GM12878 (cell line): ENCODE results near the gene NR6A1.

Source experiments
- CTCF ChIP-seq, 3 experiments: IDR thresholded peaks in 2 of 3; conservative IDR thresholded peaks in 1 of 3; 2 replicates each; pipeline ENCODE4 v1.5.1; 2011; ENCODE audit warnings: low read depth in 3 of 3, low read length in 3 of 3, mild to moderate bottlenecking in 3 of 3, control low read depth in 2 of 3, moderate library complexity in 2 of 3, inconsistent platforms in 1 of 3, mixed read lengths in 1 of 3; ENCODE audit not compliant: control insufficient read depth in 2 of 3, insufficient read depth in 1 of 3; ENCODE audit errors: extremely low read depth in 1 of 3
- EP300 ChIP-seq, 2 experiments: fragments of 150-350 bp in 1 of 2; IDR thresholded peaks; 2 replicates each; pipeline ENCODE4 v1.6.1; 2011 to 2012; ENCODE audit warnings: low read depth in 2 of 2, low read length in 2 of 2, borderline replicate concordance in 1 of 2, improper control_type of control experiment in 1 of 2, inconsistent platforms in 1 of 2; ENCODE audit not compliant: control insufficient read depth in 1 of 2
- FOXM1 ChIP-seq: IDR thresholded peaks from 2 replicates; pipeline ENCODE4 v1.6.1; 2012; ENCODE audit warnings: low read depth, mild to moderate bottlenecking, inconsistent platforms, low read length, moderate library complexity
- JUND ChIP-seq: IDR thresholded peaks from 2 replicates; pipeline ENCODE4 v1.6.1; 2012; ENCODE audit warnings: low read depth, mild to moderate bottlenecking, low read length, improper control_type of control experiment, moderate library complexity
- NRF1 ChIP-seq: conservative IDR thresholded peaks from 2 replicates; pipeline ENCODE4 v1.6.1; 2011; ENCODE audit warnings: mild to moderate bottlenecking, low read depth, low read length, improper control_type of control experiment
- POLR2A ChIP-seq: IDR thresholded peaks from 2 replicates; pipeline ENCODE4 v1.6.1; 2011; ENCODE audit warnings: low read depth, mild to moderate bottlenecking, low read length
- POLR2AphosphoS5 ChIP-seq: IDR thresholded peaks from 2 replicates; pipeline ENCODE4 v1.6.1; 2011; ENCODE audit warnings: mild to moderate bottlenecking, low read length, inconsistent platforms
- RAD21 ChIP-seq: IDR thresholded peaks from 2 replicates; pipeline ENCODE4 v1.6.1; 2011; ENCODE audit warnings: mild to moderate bottlenecking, low read depth, low read length, moderate library complexity; ENCODE audit not compliant: insufficient read depth
- RBBP5 ChIP-seq: fragments of 200-600 bp; sonication (generic); conservative IDR thresholded peaks from 2 replicates; pipeline ENCODE4 v1.6.1; 2016
- REST ChIP-seq: IDR thresholded peaks from 2 replicates; pipeline ENCODE4 v1.6.1; 2012; ENCODE audit warnings: mild to moderate bottlenecking, low read depth, low read length
- SIN3A ChIP-seq: IDR thresholded peaks from 2 replicates; pipeline ENCODE4 v1.6.1; 2012; ENCODE audit warnings: low read depth, low read length, improper control_type of control experiment
- TCF7 ChIP-seq: IDR thresholded peaks from 2 replicates; pipeline ENCODE4 v1.6.1; 2014; ENCODE audit warnings: antibody characterized with exemption, borderline replicate concordance
- USF2 ChIP-seq: IDR thresholded peaks from 2 replicates; pipeline ENCODE4 v1.6.1; 2011; ENCODE audit warnings: low read depth, low read length, improper control_type of control experiment, borderline replicate concordance
- ZNF24 ChIP-seq: fragments of 450-650 bp; IDR thresholded peaks from 2 replicates; pipeline ENCODE4 v1.6.1; 2017; ENCODE audit warnings: antibody characterized with exemption, mild to moderate bottlenecking

- TF ChIP-seq FOXM1 (no peak), TCF7 (no peak), NRF1 (no peak), CTCF (IDR thresholded peaks at IDR 0.05 in 2 of 3, conservative IDR thresholded peaks at IDR 0.05 in 1 of 3; ENCODE audit: control insufficient read depth in 2 of 3, extremely low read depth in 1 of 3, insufficient read depth in 1 of 3, low read depth in 3 of 3, low read length in 3 of 3) (no peak), RAD21 (no peak), ZNF24 (no peak), EP300 (IDR thresholded peaks at IDR 0.05; ENCODE audit: borderline replicate concordance in 1 of 2, control insufficient read depth in 1 of 2, low read depth in 2 of 2, low read length in 2 of 2) (no peak), RBBP5 (no peak), REST (no peak), POLR2A (no peak), SIN3A (no peak), JUND (no peak), POLR2AphosphoS5 (no peak), USF2 (no peak)
Observed at GRCh38 chr9:124665391-124666058, 105.6 kb downstream of the NR6A1 start.
